MV-4-11 (cell line): ENCODE data around the gene RPH3AL.

Experiments
- DNase-seq: peaks from one replicate; lab custom pipeline; 2025; lab: John Stamatoyannopoulos, UW

Gene RPH3AL, protein sequence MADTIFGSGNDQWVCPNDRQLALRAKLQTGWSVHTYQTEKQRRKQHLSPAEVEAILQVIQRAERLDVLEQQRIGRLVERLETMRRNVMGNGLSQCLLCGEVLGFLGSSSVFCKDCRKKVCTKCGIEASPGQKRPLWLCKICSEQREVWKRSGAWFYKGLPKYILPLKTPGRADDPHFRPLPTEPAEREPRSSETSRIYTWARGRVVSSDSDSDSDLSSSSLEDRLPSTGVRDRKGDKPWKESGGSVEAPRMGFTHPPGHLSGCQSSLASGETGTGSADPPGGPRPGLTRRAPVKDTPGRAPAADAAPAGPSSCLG

GRCh38 chr17:352421-353212 lies at the start of gene RPH3AL:
Gene RPH3AL, minus strand, starts transcription at chr17:352807. Its CDS starts 25,264 bp downstream, at chr17:327543.
- peak; percentile 38 for DNase-seq

DNA sequence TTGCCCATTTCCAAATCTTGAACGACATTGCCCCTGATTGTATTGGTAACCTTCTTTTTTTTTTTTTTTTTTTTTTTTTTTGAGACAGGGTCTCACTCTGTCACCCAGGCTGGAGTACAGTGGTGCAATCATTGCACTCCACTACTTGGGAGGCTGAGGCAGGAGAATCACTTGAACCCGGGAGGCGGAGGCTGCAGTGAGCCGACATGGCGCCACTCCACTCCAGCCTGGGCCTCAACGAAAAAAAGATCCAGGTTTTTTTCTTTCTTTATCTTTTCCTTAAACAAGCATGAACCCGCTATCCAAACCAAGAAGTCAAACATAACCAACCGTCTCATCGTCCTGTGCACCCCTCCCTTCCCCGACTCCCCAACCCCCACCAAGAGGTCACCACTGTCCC lies 47.6 kb upstream of the RPH3AL start:
- no peak for DNase-seq

DNA sequence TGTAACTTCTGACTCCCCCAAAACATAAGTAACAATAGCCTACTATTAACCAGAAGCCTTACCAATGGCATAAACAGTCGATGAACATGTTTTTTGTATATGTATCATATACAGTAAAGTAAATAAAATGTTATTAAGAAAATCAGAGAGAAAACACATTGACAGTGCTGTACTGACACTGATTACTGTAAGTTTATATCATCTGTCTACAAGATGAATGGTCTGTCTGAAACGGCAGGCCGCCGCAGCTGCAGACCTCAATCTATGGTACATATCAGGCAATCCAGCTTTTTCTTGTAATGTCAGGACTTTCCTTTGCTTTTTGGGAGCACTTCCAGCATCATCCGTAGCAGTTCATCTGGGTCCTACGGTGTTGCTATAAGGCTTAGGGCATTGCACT lies 44.2 kb upstream of the RPH3AL start:
- no peak for DNase-seq

GRCh38 chr17:395974-396373 lies 43.4 kb upstream of the RPH3AL start:
- DNase-seq: no peak

- DNase-seq: peak; percentile 93
Observed at GRCh38 chr17:395179-395578, 42.6 kb upstream of the RPH3AL start.

- no peak for DNase-seq
Observed at GRCh38 chr17:394718-395095, 42.1 kb upstream of the RPH3AL start.

GRCh38 chr17:393806-394717 lies 41.5 kb upstream of the RPH3AL start:
- DNase-seq: peak; percentile 22

GRCh38 chr17:391850-392249 lies 39.2 kb upstream of the RPH3AL start:
- DNase-seq: no peak

DNA sequence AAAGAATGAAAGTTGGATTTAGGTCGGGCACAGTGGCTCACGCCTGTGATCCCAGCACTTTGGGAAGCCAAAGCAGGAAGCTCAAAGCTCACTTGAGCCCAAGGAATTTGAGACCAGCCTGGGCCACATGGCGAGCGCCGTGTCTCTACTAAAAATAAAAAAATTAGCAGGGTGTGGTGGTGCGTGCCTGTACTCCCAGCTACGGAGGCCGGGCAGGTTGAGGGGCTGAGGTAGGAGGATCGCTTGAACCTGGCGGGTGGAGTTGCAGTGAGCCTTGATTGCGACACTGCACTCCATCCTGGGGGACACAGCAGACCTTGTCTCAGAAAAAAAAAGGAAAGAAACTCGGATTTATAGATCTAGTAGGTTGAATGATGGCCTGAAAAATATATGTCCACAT lies 37.4 kb upstream of the RPH3AL start:
- DNase-seq: no peak

DNA sequence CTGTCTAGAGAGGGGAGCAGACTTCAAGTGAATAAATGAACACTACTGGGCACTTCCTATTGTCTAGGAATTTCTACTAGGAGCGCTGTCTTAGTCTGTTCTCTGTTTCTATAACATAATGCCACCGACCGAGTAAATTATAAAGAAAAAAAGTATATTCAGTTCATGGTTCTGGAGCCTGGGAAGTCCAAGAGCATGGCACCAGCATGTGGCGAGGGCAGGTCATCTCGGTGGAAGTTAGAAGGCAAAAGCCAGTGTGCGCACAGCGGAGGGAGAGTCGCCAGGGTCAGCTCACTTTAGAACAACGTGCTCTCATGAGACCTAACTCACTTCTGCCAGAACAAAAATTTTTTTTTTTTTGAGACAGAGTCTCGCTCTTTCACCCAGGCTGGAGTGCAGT lies 35.5 kb upstream of the RPH3AL start:
- DNase-seq: no peak

- DNase-seq: peak; percentile 11
Observed at GRCh38 chr17:386141-386876, 33.7 kb upstream of the RPH3AL start.

DNA sequence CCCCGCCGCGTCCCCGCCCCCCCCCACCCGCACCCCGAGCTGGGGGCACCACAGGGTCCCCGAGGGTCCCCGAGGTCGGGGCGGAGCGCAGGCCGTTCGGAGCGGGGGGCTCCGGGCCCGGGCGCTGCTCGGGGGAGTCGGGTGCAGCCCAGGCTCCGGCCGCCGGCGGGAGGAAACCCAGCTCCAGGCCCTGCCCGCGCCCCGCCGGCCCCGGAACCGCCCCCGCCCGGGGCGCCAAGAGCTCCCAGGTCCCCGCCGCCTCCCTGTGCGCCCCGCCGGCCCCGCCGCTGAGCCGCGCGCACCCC lies 33.2 kb upstream of the RPH3AL start:
- no peak for DNase-seq

- DNase-seq: no peak
Observed at GRCh38 chr17:385178-385835, 32.7 kb upstream of the RPH3AL start.

DNA sequence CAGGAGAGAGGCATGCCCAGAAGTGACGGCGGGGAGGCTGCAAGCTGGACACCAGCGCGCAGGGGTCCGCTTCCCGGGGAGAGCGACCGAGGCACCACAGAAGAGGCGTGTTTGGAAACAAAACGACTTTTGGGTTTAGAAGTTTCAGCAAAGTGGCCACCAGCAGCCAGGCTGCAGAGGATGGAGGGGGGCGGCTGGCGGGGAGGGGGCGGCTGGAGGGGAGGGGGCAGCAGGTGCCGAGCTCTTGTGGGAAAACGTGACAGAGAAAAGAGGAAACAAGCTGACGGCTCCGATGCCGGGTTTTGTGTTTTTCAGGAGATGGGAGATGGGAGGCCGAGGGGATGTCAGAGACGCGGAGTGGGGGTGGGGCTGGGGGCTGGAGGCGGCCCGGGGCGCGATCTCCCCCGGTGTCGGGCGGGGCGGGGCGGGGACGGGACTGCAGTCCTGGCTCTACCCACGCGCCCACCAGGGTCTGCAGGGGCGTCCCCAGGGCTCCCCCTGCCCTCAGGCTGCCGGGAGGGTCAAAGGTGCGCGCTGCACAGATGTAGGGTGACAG lies 32.1 kb upstream of the RPH3AL start:
- no peak for DNase-seq

- no peak for DNase-seq
Observed at GRCh38 chr17:383771-384621, 31.4 kb upstream of the RPH3AL start.

- no peak for DNase-seq
Observed at GRCh38 chr17:382644-383533, 30.3 kb upstream of the RPH3AL start.

DNA sequence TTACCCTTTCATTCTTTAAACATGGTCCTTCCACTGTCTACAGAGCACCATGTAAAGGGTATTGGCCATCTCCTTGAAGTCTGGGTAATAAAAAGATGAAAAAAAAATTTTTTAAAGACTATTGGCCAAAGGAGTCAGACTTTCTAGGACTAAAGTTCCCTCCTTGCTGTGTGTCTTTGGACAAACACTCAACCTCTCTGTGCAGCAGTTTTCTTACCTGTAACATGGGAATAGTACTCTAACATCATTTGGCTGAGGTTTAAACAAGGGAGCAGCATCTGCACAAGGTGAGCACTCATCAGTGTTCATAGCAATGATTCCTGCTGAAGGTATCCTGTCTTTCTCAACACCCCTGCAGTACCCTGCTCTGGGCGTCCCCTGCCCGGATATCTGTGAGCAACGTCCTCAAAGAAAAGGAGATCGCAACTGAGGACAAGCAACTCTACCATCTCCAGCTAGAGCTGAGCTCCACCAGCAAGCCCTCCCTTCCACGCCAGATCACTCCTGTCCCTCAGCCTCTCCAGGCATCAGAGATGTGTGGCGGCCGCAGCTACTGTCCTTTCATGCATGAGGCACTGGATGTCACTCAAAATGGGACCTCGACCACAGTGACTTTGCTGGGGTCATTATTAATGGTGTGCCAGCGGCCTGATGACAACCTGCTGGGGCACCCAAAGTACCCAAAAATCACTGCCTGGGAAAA lies 29.5 kb upstream of the RPH3AL start:
- DNase-seq: no peak

DNA sequence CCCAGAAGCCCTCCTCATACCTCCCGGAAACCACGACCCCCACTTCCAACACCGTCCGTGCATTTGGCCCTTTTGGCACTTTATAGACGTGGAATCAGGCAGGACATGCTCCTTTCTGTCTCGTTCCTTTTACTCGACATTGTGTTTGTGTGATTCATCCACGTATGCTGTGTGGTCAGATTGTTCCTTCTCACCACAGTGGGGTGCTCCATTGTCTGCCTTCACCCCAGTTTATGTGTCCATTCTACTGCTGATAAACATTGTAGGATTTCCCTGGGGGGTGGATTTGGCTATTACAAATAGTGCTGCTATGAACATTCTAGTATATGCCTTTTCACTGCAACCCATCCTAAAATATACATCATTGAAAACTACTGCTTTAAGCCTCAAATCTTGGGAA lies 28.9 kb upstream of the RPH3AL start:
- no peak for DNase-seq
